ENCODE results near the gene BMP10.

BMP10 gene

DNA sequence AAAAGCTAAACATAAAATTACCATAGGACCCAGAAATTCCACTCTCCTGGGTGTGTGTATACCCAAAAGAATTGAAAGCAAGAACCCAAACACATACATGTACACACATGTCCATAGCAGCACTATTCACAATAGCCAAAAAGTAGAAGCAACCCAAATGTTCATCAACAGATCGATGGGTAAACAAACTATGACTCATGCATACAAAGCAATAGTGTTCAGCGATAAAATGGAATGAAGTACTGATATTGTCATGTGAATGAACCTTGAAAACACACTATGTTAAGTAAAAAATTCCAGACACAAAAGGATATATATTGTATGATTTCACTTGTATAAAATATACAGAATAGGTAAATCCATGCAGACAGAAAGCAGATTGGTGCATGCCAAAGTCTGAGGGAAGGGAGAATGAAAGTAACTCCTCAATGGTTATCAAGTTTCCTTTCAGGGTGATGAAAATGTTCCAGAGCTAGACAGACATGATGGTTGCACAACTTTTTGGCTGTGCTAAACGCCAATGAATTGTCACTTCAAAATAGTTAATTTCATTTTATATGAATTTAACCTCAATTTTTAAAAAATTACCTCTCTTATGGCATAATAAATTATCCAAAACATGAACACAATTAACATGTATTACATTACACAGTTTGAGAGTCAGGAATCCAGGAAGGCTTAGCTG is 46.0 kb upstream of the BMP10 start:
- Histone ChIP-seq H2AFZ (ENCODE audit: low read length) (no peak overlapping the region), H3K27ac (ENCODE audit: low read depth, low read length, poor library complexity, severe bottlenecking) (no peak overlapping the region), H3K27me3 (ENCODE audit: insufficient read depth, low read length) (no peaks in the 10 kb centered on the region), H4K20me1 (ENCODE audit: insufficient read depth, low read length) (no peaks in the 10 kb centered on the region), H3K4me2 (ENCODE audit: low read length) (no peak overlapping the region), H3K9me2 (ENCODE audit: low read depth, low read length) (no peaks in the 10 kb centered on the region), H3K9ac (ENCODE audit: low read length) (no peak overlapping the region), H3K4me1 (ENCODE audit: insufficient read depth, low read length, severe bottlenecking) (no peaks in the 10 kb centered on the region), H3K4me3 (ENCODE audit: low read depth, low read length, poor library complexity, severe bottlenecking) (no peak overlapping the region), H3F3A (ENCODE audit: insufficient read depth, low read length) (no peaks in the 10 kb centered on the region), H3K36me3 (ENCODE audit: insufficient read depth, low read length) (no peaks in the 10 kb centered on the region), H3K79me2 (ENCODE audit: insufficient read depth, low read length) (no peaks in the 10 kb centered on the region), H3K9me3 (ENCODE audit: low read length) (no peaks in the 10 kb centered on the region)
- TF ChIP-seq, protein P1, sequence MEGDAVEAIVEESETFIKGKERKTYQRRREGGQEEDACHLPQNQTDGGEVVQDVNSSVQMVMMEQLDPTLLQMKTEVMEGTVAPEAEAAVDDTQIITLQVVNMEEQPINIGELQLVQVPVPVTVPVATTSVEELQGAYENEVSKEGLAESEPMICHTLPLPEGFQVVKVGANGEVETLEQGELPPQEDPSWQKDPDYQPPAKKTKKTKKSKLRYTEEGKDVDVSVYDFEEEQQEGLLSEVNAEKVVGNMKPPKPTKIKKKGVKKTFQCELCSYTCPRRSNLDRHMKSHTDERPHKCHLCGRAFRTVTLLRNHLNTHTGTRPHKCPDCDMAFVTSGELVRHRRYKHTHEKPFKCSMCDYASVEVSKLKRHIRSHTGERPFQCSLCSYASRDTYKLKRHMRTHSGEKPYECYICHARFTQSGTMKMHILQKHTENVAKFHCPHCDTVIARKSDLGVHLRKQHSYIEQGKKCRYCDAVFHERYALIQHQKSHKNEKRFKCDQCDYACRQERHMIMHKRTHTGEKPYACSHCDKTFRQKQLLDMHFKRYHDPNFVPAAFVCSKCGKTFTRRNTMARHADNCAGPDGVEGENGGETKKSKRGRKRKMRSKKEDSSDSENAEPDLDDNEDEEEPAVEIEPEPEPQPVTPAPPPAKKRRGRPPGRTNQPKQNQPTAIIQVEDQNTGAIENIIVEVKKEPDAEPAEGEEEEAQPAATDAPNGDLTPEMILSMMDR (IDR thresholded peaks at IDR 0.05; ENCODE audit: low read length): no peak
- no peak for TF ChIP-seq EZH2 (IDR thresholded peaks at IDR 0.05; ENCODE audit: borderline replicate concordance, low read length)

DNA sequence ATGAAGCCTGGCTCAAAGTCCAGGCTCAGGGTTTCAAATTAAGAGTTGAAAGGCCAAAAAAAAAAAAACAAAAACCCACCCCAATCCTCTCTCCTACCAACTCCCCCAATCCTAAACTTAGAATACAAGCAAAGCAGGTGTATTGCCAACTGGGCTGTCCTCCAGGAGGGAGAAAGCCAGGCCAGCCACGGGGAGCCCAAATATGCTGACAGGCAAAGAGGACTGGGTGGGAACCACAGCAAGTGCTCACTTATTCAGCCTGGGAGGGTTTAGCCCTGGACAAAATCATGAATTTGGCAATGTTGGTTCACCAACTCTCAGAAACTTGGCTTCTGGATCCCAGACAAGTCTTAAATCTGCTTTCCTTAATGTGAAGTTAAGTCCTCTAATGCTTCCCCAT is 45.0 kb upstream of the BMP10 start:
- H3K27ac ChIP-seq (ENCODE audit: low read depth, low read length, poor library complexity, severe bottlenecking): no peak overlapping the region
- H4K20me1 ChIP-seq (ENCODE audit: insufficient read depth, low read length): no peaks in the 10 kb centered on the region
- no peak overlapping the region for H3K4me2 ChIP-seq (ENCODE audit: low read length)

DNA sequence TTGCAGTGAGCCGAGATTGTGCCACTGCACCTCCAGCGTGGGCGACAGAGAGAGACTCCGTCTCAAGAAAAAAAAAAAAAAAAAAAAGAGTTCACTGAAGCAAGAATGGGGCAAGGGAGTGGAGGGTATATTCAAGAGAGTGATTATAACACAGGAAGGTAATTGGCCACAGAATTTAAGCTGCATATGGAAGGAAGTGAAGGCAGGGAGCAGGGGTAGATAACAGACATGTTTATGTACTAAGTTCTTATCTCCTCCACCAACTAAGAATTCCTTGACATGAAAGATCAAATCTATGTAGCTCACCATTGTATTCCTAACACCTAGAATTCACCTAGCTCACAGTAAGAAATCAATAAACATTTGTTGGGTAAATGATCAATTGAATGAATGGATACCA is 44.2 kb upstream of the BMP10 start:
- Histone ChIP-seq H3K4me3 (ENCODE audit: low read depth, low read length, poor library complexity, severe bottlenecking) (no peak overlapping the region), H3F3A (ENCODE audit: insufficient read depth, low read length) (no peaks in the 10 kb centered on the region), H4K20me1 (ENCODE audit: insufficient read depth, low read length) (no peaks in the 10 kb centered on the region), H3K9me2 (ENCODE audit: low read depth, low read length) (no peaks in the 10 kb centered on the region), H2AFZ (ENCODE audit: low read length) (no peak overlapping the region), H3K9me3 (ENCODE audit: low read length) (no peaks in the 10 kb centered on the region), H3K79me2 (ENCODE audit: insufficient read depth, low read length) (no peaks in the 10 kb centered on the region), H3K36me3 (ENCODE audit: insufficient read depth, low read length) (no peaks in the 10 kb centered on the region), H3K4me2 (ENCODE audit: low read length) (no peak overlapping the region), H3K9ac (ENCODE audit: low read length) (no peak overlapping the region), H3K27me3 (ENCODE audit: insufficient read depth, low read length) (no peaks in the 10 kb centered on the region), H3K27ac (ENCODE audit: low read depth, low read length, poor library complexity, severe bottlenecking) (no peak overlapping the region), H3K4me1 (ENCODE audit: insufficient read depth, low read length, severe bottlenecking) (no peaks in the 10 kb centered on the region)
- TF ChIP-seq, protein P1 (IDR thresholded peaks at IDR 0.05; ENCODE audit: low read length): no peak
- TF ChIP-seq EZH2 (IDR thresholded peaks at IDR 0.05; ENCODE audit: borderline replicate concordance, low read length): no peak

More for the DNA sequence above, 45.0 kb upstream of the BMP10 start:
- Histone ChIP-seq H3K27me3 (ENCODE audit: insufficient read depth, low read length) (no peaks in the 10 kb centered on the region), H3F3A (ENCODE audit: insufficient read depth, low read length) (no peaks in the 10 kb centered on the region), H2AFZ (ENCODE audit: low read length) (no peak overlapping the region), H3K9me2 (ENCODE audit: low read depth, low read length) (no peaks in the 10 kb centered on the region), H3K9ac (ENCODE audit: low read length) (no peak overlapping the region), H3K9me3 (ENCODE audit: low read length) (no peaks in the 10 kb centered on the region), H3K79me2 (ENCODE audit: insufficient read depth, low read length) (no peaks in the 10 kb centered on the region), H3K4me1 (ENCODE audit: insufficient read depth, low read length, severe bottlenecking) (no peaks in the 10 kb centered on the region), H3K4me3 (ENCODE audit: low read depth, low read length, poor library complexity, severe bottlenecking) (no peak overlapping the region), H3K36me3 (ENCODE audit: insufficient read depth, low read length) (no peaks in the 10 kb centered on the region)
- no peak for TF ChIP-seq EZH2 (IDR thresholded peaks at IDR 0.05; ENCODE audit: borderline replicate concordance, low read length)
- TF ChIP-seq, protein P1 (IDR thresholded peaks at IDR 0.05; ENCODE audit: low read length): no peak
